G401.6 (cell line): Measurements from ENCODE around the gene FICD.

Source experiments
- FAIRE-seq: peaks from 2 replicates; lab custom pipeline; 2012; peaks lifted over from hg19 to GRCh38; lab: Jason Lieb, UNC

FICD gene

DNA sequence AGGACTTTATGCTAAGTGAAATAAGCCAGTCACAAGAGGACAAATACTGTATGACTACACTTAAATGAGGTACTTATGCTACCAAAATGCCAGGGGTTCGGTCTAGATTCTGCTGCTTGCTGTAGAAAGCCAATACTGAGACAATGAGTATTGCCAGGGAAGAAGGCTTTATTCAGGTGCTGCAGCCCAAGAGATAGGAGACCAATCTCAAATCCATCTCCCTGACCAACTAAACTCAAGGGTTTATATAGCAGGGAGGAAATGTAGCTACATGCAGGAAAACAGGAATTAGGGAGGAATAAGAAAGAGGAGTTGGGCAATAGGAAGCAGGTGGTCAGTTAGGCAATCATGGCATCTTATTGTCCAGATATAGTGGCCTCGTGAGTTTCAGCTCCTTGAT is 12.2 kb upstream of the FICD start:
- FAIRE-seq, result no peak

GRCh38 chr12:108505129-108505528 is 9.9 kb upstream of the FICD start:
- FAIRE-seq, result no peak

- FAIRE-seq, result no peak
These were observed 7.0 kb upstream of the FICD start for GRCh38 chr12:108507971-108508642.

DNA sequence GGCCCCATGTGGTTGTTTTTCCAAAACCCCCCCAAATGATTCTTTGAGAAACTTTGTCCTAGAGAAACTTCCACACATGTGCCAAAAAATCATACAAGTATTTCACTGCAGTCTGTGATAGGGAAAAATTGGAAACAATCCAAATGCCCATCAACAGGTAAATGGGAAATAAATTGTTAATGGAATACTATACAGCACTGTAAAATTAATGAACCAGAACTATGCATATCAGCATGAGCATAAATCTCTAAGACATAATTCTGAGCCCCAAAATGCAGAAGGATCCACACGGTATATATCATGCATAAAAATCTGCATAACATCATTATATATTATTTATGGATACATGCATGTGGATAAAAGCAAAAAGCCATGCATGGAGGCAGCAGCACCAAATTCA is 5.3 kb upstream of the FICD start:
- FAIRE-seq, result no peak

DNA sequence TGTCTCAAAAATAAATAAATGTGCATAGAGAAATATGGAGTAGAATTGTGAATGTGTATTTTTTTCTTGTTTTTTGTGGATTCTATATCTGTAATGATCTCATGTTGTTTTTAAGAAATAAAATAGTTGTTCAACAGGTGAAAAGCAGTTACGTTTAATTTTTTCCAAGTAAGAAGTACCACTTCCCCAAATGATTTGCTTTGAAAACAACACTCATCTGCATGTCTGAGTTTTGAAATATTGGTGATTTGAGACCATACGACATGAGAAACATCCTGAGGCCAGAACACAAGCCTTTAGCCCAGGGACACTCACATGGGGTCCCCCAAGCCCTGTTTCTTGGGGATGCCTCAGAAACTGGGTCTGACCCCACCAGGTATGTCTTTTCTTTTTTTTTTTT is 4.2 kb upstream of the FICD start:
- FAIRE-seq, result no peak

DNA sequence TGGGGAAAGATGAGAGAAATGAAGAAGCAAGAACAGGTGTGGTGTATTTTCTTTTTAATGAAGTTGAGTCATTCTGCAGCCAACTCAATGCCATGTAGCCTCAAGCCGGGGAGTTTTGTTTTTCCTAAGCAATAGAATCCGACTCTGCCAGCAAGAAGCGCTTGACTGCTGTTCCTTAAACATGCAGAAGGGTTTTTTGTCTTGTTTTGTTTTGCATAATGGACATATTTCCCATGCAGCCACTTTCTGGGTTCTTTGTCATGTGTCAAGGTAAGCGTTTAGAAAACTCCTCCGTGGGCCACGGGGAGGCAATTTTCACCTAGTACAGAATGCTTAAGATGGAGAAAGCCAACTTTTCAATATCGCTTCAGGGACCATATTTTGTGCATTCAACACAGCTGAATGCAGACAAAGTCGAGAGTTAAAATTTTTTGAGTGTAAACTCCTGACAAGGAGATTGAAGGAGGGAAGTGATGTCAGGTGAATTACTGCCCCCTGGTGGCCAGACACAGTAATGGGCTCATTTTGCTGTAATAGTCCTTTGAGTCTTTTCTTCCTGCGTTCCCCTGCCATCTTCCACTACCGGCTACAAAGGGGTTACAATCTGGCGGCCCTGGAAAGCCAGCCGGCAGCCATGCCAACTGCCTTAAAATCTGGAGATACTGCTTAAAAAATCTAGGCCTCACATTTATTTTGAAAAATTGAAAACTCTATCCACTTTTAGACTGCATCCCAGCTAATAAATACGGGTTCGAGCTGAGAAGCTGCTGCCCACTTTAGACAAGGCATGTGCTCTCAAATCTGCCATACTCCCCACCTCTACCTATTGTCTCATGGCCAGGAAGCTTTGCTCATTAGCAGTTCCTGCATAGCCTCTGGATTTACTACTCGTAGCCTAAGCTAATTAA is 3.2 kb upstream of the FICD start:
- FAIRE-seq, result peak; percentile 82

DNA sequence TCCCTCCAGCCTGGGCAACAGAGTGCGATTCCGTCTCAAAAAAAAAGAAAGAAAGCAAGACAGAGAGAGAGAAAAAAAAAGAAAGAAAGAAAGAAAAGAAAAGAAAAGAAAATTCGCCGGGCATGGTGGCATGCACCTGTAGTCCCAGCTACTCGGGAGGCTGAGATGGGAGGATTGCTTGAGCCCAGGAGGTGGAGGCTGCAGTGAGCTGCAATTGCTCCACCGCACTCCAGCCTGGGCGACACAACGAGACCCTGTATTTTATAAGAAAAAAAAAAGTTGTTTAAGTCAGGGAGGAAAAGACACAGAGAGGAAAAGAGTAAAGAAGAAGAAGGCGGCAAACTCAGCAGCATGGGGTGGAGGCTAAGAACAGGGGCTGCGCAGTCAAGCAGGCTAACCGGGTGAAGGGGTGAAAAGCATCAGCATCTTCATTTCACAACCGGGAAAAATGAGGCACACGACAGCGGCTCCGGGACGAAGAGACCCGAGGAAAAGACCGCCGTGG is 557 bp upstream of the FICD start:
- FAIRE-seq, result no peak

GRCh38 chr12:108515916-108516315 is 839 bp downstream of the FICD start:
- no peak for FAIRE-seq

- FAIRE-seq, result no peak
These were observed 1.6 kb downstream of the FICD start for GRCh38 chr12:108516511-108517275.

DNA sequence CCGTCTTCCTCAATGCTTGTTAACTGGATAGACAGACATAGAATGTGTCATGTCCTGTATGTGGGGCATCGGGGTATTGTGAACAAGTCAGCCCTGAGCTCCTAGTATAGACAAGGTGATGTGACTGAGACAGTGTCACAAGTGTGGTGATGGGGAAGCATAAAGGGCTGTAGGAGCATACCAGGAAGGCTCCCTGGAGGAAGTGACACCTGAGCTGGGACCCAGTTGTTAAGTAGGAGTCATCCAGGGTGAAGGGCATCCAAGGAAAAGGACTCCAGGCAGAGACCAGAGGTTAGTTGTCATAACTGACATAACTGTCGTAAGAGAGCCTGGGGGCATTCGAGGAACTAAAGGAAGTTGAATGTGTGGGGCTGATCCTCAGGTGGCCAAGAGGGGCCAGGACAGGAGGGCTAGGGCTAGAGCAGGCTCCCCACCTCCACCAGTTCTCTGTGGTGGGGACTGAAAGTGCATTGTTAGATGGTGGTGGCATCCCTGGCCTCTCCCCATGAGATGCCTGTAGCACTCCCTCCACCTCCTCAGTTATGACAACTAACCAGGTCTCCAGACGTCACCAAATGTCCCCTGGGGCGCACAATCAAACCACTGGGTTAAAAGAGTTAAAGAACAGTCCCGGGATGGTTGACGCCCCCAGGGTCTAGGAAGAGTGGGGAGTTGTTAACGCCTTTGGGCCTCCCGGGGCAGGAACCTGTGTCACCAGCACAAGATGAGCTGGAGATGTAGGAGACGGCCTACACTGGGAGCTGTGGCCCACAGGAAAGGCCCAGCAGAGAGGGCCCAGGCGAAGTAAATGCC is 2.4 kb downstream of the FICD start:
- FAIRE-seq, result no peak

GRCh38 chr12:108518101-108518715 is 3.1 kb downstream of the FICD start:
- FAIRE-seq, result no peak

GRCh38 chr12:108518716-108519496 is 3.8 kb downstream of the FICD start:
- no peak for FAIRE-seq

GRCh38 chr12:108519558-108519957 is 4.5 kb downstream of the FICD start:
- peak; percentile 23 for FAIRE-seq

DNA sequence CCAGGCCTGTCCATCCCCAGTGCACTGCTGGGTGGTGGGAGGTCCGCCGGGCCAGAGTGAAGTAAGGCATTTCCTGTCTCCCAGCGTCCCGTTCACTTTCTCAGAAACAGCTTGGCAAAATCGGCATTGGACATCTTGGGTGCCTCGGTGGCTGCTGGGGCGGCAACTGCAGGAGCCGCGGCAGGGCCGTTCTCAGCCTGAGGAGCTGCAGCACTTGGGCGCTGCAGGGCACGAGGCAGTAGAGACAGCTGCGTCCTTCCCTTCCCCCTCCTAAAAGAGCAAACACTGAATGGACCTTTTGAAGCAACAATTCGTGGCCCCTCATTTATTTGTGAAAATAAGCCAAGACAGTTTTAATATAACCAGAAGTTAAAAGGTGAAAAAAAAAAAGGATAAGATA is 8.3 kb downstream of the FICD start:
- no peak for FAIRE-seq

DNA sequence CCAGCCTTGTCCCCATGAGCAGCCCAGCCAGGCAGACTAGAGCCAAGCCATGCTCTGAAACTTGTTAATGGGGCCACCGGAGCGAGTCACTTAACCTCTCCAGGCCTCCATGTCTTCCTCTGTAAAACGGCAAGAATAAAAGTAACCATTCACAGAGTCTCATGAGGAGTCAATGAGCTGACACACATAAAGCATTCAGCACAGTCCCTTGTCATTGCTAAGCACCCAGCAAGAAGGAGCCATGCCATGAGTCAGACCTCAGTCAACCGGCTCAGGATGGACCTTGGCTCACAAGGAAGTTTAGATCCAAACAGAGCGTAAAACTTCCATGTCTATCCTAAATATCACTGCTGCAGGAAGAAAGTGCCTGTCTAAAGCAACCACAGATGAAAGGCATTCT is 10.6 kb downstream of the FICD start:
- FAIRE-seq, result no peak

DNA sequence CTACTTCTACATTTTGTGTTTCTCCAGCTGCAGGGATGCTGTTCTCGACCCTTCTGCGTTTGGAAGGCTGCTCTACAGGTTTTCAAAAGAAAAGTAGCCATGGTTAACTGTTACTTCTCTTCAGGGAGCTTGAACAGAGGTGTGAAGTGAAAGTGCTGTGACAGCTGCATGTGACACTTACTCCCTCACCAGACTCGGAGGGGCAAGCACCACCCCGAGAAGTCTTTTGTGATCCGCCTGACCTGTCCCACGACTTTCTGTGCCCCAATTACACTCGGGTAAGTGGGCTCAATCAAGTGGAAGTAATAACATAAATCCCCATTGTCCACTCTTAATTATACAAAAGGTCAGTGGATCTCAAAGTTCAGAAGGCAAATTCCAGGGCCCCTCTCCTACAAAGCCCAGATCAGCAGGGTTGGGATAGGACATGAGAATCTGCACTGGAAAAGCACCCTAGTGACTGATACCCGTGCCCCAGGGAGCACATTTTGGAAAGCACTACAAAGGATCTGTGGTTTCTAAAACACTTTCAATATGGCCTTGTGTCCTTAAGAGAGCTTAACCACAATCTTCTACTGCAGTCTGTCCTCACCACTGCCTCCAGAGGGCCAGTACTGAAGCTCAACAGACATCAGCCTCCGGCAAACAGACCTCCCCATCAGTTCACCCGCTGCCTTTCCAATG is 11.5 kb downstream of the FICD start:
- FAIRE-seq, result no peak

GRCh38 chr12:108527166-108527496 is 12.1 kb downstream of the FICD start:
- no peak for FAIRE-seq

GRCh38 chr12:108530161-108530560 is 15.1 kb downstream of the FICD start:
- FAIRE-seq, result no peak

DNA sequence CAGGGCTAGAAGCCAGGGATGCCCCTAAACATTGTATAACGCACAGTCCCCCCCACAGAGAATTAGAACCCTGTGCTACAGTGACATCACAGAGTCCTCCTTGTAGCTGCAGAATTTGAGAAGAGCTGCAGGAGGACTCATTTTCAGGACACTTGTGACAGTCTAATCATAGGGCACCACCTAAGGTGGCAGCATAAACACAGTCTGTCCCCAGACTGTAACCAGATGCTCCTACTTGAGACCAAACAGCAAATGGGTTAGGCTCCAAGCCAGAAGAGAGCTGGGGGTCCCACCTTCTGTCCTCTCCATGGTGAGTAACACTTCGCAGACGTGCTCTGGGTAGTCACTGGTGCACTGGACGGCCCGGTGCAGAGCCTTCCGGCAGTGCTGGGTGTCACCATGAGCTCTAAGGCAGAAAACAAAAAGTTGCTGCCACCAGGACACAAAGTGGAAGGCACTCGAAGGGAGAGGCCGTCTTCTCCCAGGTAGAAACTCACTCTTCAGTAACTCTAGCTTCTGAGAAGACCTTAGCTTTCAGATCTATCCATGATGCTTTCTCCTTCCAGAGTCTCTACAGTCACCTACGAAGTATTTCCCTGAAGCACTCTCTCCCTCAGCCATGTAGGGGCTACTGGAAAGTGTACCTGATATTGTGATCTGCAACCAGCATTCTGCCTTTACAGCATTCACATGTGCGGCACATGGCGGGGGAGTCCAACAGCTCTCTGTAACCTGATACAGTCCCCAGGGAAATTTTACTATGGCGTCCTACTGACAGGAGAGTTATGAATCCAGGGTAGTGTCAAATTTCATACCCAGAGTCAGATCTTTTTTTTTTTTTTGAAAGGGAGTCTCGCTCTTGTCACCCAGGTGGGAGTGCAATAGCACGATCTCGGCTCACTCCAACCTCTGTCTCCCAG is 17.1 kb downstream of the FICD start:
- no peak for FAIRE-seq
